Measurements from ENCODE around the gene CYP4F11. TPM values are rescaled to one million over a fixed set of nuclear protein-coding genes. Genes with fewer than 3 reads are reported as not detected.

CYP4F11 gene
- total and polyA plus RNA-seq, 2 of the 4 experiments (the other 2 are of a cell fraction), result not detected

DNA sequence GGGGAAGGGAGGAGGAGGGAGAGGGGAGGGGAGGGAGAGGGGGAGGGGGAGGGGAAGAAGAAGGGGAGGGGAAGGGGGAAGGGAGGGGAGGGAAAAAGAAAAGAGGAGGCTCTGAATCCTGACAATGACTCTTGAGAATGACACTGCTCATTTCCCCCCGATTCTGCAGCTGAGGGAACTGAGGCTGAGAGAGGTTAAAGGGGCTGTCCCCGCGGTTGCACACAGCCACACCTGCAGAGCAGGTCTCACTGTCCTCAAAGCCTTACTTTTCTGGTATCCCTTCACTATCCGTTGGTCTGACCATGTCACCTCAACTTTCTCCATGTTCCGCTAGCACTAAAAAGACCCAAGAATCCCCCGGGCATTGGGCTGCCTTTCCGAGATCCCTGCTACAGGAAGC, 71.9 kb downstream of the CYP4F11 start:
- Histone ChIP-seq H2AFZ (replicated peaks; ENCODE audit: low read length, poor library complexity) (no peak overlapping the region), H3K36me3 (ENCODE audit: control insufficient read depth, insufficient read depth, low read length) (no peaks in the 10 kb centered on the region), H3K23ac (ENCODE audit: low read depth, low read length) (no peak overlapping the region), H3K4me3 (ENCODE audit: insufficient read depth, low read depth, low read length) (no peak overlapping the region), H4K20me1 (ENCODE audit: insufficient read depth, low read length) (no peaks in the 10 kb centered on the region), H2BK20ac (ENCODE audit: low read depth, low read length) (no peak overlapping the region), H3K56ac (ENCODE audit: extremely low read depth, insufficient read depth, low read length) (no peak overlapping the region), H3K4me2 (ENCODE audit: low read depth, low read length) (no peak overlapping the region), H3K14ac (replicated peaks; ENCODE audit: low read depth, low read length) (no peak overlapping the region), H2BK15ac (ENCODE audit: low read depth, low read length) (no peak overlapping the region), H3K4ac (ENCODE audit: low read depth, low read length) (no peak overlapping the region), H3K9ac (ENCODE audit: low read depth, low read length) (no peak overlapping the region), H4K8ac (ENCODE audit: low read depth in 2 of 2, low read length in 2 of 2) (no peak overlapping the region), H2BK120ac (ENCODE audit: low read depth, low read length) (no peak overlapping the region), H3K27ac (ENCODE audit: insufficient read depth, low read length) (no peak overlapping the region), H3K18ac (ENCODE audit: low read depth, low read length) (no peak overlapping the region), H2AK9ac (replicated peaks; ENCODE audit: low read depth, low read length, poor library complexity) (no peak overlapping the region), H3K9me3 (ENCODE audit: control insufficient read depth, insufficient read depth, low read length) (peaks cover 6% of the 10 kb centered on the region), H3K27me3 (ENCODE audit: control insufficient read depth, insufficient read depth, low read length) (no peaks in the 10 kb centered on the region), H3K9me1 (ENCODE audit: insufficient read depth, low read length) (no peaks in the 10 kb centered on the region), H4K5ac (ENCODE audit: low read depth, low read length) (no peak overlapping the region), H3K79me1 (ENCODE audit: low read depth in 1 of 2, low read length in 2 of 2) (no peaks in the 10 kb centered on the region), H3K4me1 (ENCODE audit: control insufficient read depth, insufficient read depth, low read length) (no peaks in the 10 kb centered on the region), H2AK5ac (ENCODE audit: low read depth, low read length) (no peak overlapping the region), H2BK5ac (ENCODE audit: low read depth, low read length, poor library complexity, severe bottlenecking) (no peak overlapping the region), H4K91ac (ENCODE audit: insufficient read depth, low read depth, low read length) (no peak overlapping the region)
- intact Hi-C loops (cut with micrococcal nuclease), result no loop called here
- ChIA-PET CTCF (no interaction called here), POLR2A (ENCODE audit: unreplicated experiment) (no interaction called here)
- no TSS peak for BruUV-seq (replicated peaks)
- no peak for DNase-seq
- dilution Hi-C loops (cut with HindIII; ENCODE audit: low sequenced_read_pairs, unreplicated experiment), result no loop called here
- no peak for TF ChIP-seq SMC3 (IDR thresholded peaks at IDR 0.05; ENCODE audit: low read depth, low read length)
- TF ChIP-seq, protein P1, sequence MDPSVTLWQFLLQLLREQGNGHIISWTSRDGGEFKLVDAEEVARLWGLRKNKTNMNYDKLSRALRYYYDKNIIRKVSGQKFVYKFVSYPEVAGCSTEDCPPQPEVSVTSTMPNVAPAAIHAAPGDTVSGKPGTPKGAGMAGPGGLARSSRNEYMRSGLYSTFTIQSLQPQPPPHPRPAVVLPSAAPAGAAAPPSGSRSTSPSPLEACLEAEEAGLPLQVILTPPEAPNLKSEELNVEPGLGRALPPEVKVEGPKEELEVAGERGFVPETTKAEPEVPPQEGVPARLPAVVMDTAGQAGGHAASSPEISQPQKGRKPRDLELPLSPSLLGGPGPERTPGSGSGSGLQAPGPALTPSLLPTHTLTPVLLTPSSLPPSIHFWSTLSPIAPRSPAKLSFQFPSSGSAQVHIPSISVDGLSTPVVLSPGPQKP (IDR thresholded peaks at IDR 0.05; ENCODE audit: borderline replicate concordance, low read depth, low read length), result no peak
- no peak for TF ChIP-seq NFE2L2 (IDR thresholded peaks at IDR 0.05; ENCODE audit: low read depth, low read length)
- no peak for TF ChIP-seq CHD1 (IDR thresholded peaks at IDR 0.05; ENCODE audit: low read depth, low read length)
- TF ChIP-seq RFX5 (IDR thresholded peaks at IDR 0.05; ENCODE audit: low read depth, low read length), result no peak
- TF ChIP-seq POLR2A (IDR thresholded peaks at IDR 0.05; ENCODE audit: low read depth, low read length), result no peak
- no peak for TF ChIP-seq RCOR1 (IDR thresholded peaks at IDR 0.05; ENCODE audit: insufficient replicate concordance, low read length)
- TF ChIP-seq MAFK (IDR thresholded peaks at IDR 0.05; ENCODE audit: low read depth, low read length), result no peak
- no peak for TF ChIP-seq FOS (IDR thresholded peaks at IDR 0.05; ENCODE audit: low read depth, low read length)
- TF ChIP-seq MXI1 (IDR thresholded peaks at IDR 0.05; ENCODE audit: borderline replicate concordance, low read depth, low read length), result no peak
- TF ChIP-seq, protein P2, sequence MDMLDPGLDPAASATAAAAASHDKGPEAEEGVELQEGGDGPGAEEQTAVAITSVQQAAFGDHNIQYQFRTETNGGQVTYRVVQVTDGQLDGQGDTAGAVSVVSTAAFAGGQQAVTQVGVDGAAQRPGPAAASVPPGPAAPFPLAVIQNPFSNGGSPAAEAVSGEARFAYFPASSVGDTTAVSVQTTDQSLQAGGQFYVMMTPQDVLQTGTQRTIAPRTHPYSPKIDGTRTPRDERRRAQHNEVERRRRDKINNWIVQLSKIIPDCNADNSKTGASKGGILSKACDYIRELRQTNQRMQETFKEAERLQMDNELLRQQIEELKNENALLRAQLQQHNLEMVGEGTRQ (IDR thresholded peaks at IDR 0.05; ENCODE audit: low read depth, low read length), result no peak
- TF ChIP-seq RAD21 (IDR thresholded peaks at IDR 0.05; ENCODE audit: low read length), result no peak
- TF ChIP-seq CEBPB (IDR thresholded peaks at IDR 0.05; ENCODE audit: low read depth, low read length), result no peak
- no peak for TF ChIP-seq CTCF (conservative IDR thresholded peaks at IDR 0.05; ENCODE audit: low read depth, low read length)
- TF ChIP-seq MAZ (IDR thresholded peaks at IDR 0.05; ENCODE audit: borderline replicate concordance, low read depth, low read length), result no peak
- in situ Hi-C loops (cut with MboI; ENCODE audit: low sequenced_read_pairs), result no loop called here
- WGBS, 2 experiments (ENCODE audit: extremely low coverage in 2 of 2, insufficient read length in 1 of 2), result 33% methylated on average over 6 of the region's 7 CpGs; no CpG with 5 or more reads in 1 of the 2 experiments
- ATAC-seq (ENCODE audit: low read depth), result no peak

Data from IMR-90 (cell line).